Measurements from ENCODE around the gene R3HDML.
A peak's percentile ranks its signal among the peaks of the same experiment; 100 is the strongest.

Gene R3HDML

GRCh38 chr20:44367746-44368145, 30.9 kb downstream of the R3HDML start:
- no peak for DNase-seq

GRCh38 chr20:44370639-44371218, 33.9 kb downstream of the R3HDML start:
- DNase-seq, result no peak

GRCh38 chr20:44382641-44383040, 45.8 kb downstream of the R3HDML start:
- no peak for DNase-seq

- peak; percentile 2 for DNase-seq
Measured at GRCh38 chr20:44384423-44385027, 47.7 kb downstream of the R3HDML start.

GRCh38 chr20:44388466-44389023, 51.7 kb downstream of the R3HDML start:
- DNase-seq, result peak; percentile 11

- DNase-seq, result no peak
Measured at GRCh38 chr20:44389871-44390270, 53.0 kb downstream of the R3HDML start.

- no peak for DNase-seq
Measured at GRCh38 chr20:44390280-44390679, 53.4 kb downstream of the R3HDML start.

- DNase-seq, result no peak
Measured at GRCh38 chr20:44392088-44392775, 55.4 kb downstream of the R3HDML start.

GRCh38 chr20:44392776-44393607, 56.1 kb downstream of the R3HDML start:
- no peak for DNase-seq

- DNase-seq, result no peak
Measured at GRCh38 chr20:44393608-44394451, 57.0 kb downstream of the R3HDML start.

- DNase-seq, result no peak
Measured at GRCh38 chr20:44394452-44394701, 57.5 kb downstream of the R3HDML start.

GRCh38 chr20:44394702-44395460, 58.0 kb downstream of the R3HDML start:
- no peak for DNase-seq

- no peak for DNase-seq
Measured at GRCh38 chr20:44395461-44396340, 58.9 kb downstream of the R3HDML start.

GRCh38 chr20:44396369-44397130, 59.7 kb downstream of the R3HDML start:
- no peak for DNase-seq

- DNase-seq, result no peak
Measured at GRCh38 chr20:44398335-44398734, 61.5 kb downstream of the R3HDML start.

- DNase-seq, result no peak
Measured at GRCh38 chr20:44399446-44399845, 62.6 kb downstream of the R3HDML start.

GRCh38 chr20:44400671-44400969, 63.8 kb downstream of the R3HDML start:
- no peak for DNase-seq
